Uterus (tissue), 4 donors: ENCODE results near the gene CA10. TPM values are rescaled to one million over a fixed set of nuclear protein-coding genes. Genes with fewer than 3 reads are reported as not detected.

ENCODE experiments used
- DNase-seq, 2 donors: peaks; one replicate each; pipeline ENCODE4 v3.0.0-alpha.2; 2019 to 2020
- H3K27ac ChIP-seq, 2 donors: fragments of 200-600 bp; sonication (generic); 1 replicate in 1 of 2; 2 replicates in 1 of 2; pipeline ENCODE4 v1.5.1; 2016 to 2018
- H3K27me3 ChIP-seq, 2 donors: fragments of 200-600 bp; sonication (generic); one replicate each; pipeline ENCODE4 v1.5.1; 2018 to 2019; ENCODE audit warnings: control low read depth in 1 of 2
- H3K36me3 ChIP-seq, 2 donors: fragments of 200-600 bp; sonication (generic); one replicate each; pipeline ENCODE4 v1.5.1; 2019; ENCODE audit warnings: control low read depth in 1 of 2
- H3K4me1 ChIP-seq, 2 donors: fragments of 200-600 bp; sonication (generic); one replicate each; pipeline ENCODE4 v1.5.1; 2018 to 2019; ENCODE audit warnings: control low read depth in 1 of 2
- H3K4me3 ChIP-seq, 2 donors: fragments of 200-600 bp; sonication (generic); 1 replicate in 1 of 2; 2 replicates in 1 of 2; pipeline ENCODE4 v1.5.1; 2018 to 2019; ENCODE audit warnings: mild to moderate bottlenecking in 1 of 2
- H3K9me3 ChIP-seq, 2 donors: fragments of 200-600 bp; sonication (generic); one replicate each; pipeline ENCODE4 v1.5.1; 2019; ENCODE audit warnings: control low read depth in 1 of 2
- CTCF ChIP-seq, 4 experiments: fragments of 200-600 bp in 2 of 4; fragments of 450-650 bp in 2 of 4; sonication (generic) in 2 of 4; IDR thresholded peaks; one replicate each; pipeline ENCODE4 v1.5.1; 2016 to 2019; ENCODE audit warnings: antibody characterized with exemption in 4 of 4, mild to moderate bottlenecking in 2 of 4, moderate library complexity in 1 of 4
- POLR2A ChIP-seq, 2 donors: fragments of 450-650 bp; IDR thresholded peaks; one replicate each; pipeline ENCODE4 v1.6.1; 2016; ENCODE audit warnings: antibody characterized with exemption in 2 of 2, mild to moderate bottlenecking in 1 of 2, moderate library complexity in 1 of 2
- intact Hi-C: fragments of 100-400 bp; cut with DNase I; formaldehyde crosslinking; loops from one replicate; pipeline ENCODE4 v1.15.1; 2023; ENCODE audit warnings: low total_unique reads
- total RNA-seq, 4 donors: library from RNA; depleted of rRNA in 3 of 4; stranded (reverse); fragments of >200 nt in 3 of 4; gene quantifications; one replicate each; pipeline versions ENCODE4 v1.1.0 to v1.2.4, GENCODE V29; 2014 to 2023
- donor health status: DM: yes; HTN: yes; CAD: no.

Gene CA10
- total RNA-seq, 4 donors from 2014 or later, result 5.3 TPM; not detected in 3

- intact Hi-C loops, result no loop called here
- DNase-seq, result no peak
- TF ChIP-seq POLR2A (IDR thresholded peaks at IDR 0.05), result no peak
- TF ChIP-seq CTCF (IDR thresholded peaks at IDR 0.05), result no peak
- Histone ChIP-seq H3K4me3 (no peak overlapping the region), H3K36me3 (no peaks in the 10 kb centered on the region), H3K4me1 (no peaks in the 10 kb centered on the region), H3K27ac (no peak overlapping the region), H3K27me3 (no peaks in the 10 kb centered on the region), H3K9me3 (no peaks in the 10 kb centered on the region)
Observed at GRCh38 chr17:51778842-51779241, 379.7 kb downstream of the CA10 start.

DNA sequence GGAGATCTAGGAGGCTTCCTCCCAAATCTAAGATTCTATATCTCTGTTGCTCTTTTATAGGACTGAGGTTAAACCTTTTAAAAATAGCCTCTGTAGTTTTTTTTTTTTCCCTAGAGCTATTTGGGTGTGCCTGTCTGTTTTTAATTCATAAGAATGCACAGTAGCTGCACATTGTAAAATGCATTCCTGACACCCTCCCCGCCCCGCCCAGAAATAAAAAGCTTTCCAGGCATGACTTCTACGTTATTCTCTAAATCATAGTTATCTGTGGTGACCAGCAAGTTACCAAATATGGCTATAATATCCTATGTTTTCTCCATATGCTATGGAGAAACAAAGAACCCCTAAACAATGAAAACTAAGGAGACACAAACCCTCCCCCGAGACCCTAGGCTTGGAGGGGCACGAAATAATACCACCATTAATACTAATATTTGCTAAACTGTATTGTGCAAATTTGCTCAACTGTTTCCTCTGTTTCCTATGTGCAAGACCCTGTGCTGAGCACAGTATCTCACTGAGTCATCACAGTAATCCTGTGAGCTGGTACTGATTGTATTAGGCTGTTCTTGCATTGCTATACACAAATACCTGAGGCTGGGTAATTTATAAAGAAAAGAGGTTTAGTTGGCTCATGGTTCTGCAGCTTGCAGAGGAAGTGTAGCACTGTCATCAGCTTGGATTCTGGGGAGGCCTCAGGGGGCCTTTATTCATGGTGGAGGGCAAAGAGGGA, 388.3 kb downstream of the CA10 start:
- H3K27ac ChIP-seq, result no peak overlapping the region
- intact Hi-C loops, result no loop called here
- no peak for TF ChIP-seq POLR2A (IDR thresholded peaks at IDR 0.05)
- TF ChIP-seq CTCF (IDR thresholded peaks at IDR 0.05), result no peak
- DNase-seq, result no peak
- no peaks in the 10 kb centered on the region for H3K36me3 ChIP-seq
- H3K9me3 ChIP-seq, result no peaks in the 10 kb centered on the region
- H3K27me3 ChIP-seq, result no peaks in the 10 kb centered on the region
- no peaks in the 10 kb centered on the region for H3K4me1 ChIP-seq
- no peak overlapping the region for H3K4me3 ChIP-seq

GRCh38 chr17:51769231-51769630, 389.3 kb downstream of the CA10 start:
- TF ChIP-seq POLR2A (IDR thresholded peaks at IDR 0.05) (no peak), CTCF (IDR thresholded peaks at IDR 0.05) (no peak)
- no peaks in the 10 kb centered on the region for H3K27me3 ChIP-seq
- H3K27ac ChIP-seq, result no peak overlapping the region
- no peak overlapping the region for H3K4me3 ChIP-seq
- intact Hi-C loops, result no loop called here
- no peaks in the 10 kb centered on the region for H3K9me3 ChIP-seq
- no peaks in the 10 kb centered on the region for H3K36me3 ChIP-seq
- no peak for DNase-seq
- H3K4me1 ChIP-seq, result no peaks in the 10 kb centered on the region

GRCh38 chr17:51768706-51769105, 389.8 kb downstream of the CA10 start:
- intact Hi-C loops, result no loop called here
- H3K27me3 ChIP-seq, result no peaks in the 10 kb centered on the region
- TF ChIP-seq POLR2A (IDR thresholded peaks at IDR 0.05) (no peak), CTCF (IDR thresholded peaks at IDR 0.05) (no peak)
- H3K4me3 ChIP-seq, result no peak overlapping the region
- no peaks in the 10 kb centered on the region for H3K36me3 ChIP-seq
- no peaks in the 10 kb centered on the region for H3K4me1 ChIP-seq
- no peak for DNase-seq
- H3K9me3 ChIP-seq, result no peaks in the 10 kb centered on the region
- no peak overlapping the region for H3K27ac ChIP-seq

GRCh38 chr17:51767287-51767686, 391.2 kb downstream of the CA10 start:
- Histone ChIP-seq H3K4me1 (no peaks in the 10 kb centered on the region), H3K27ac (no peak overlapping the region), H3K27me3 (no peaks in the 10 kb centered on the region), H3K36me3 (no peaks in the 10 kb centered on the region), H3K4me3 (no peak overlapping the region), H3K9me3 (no peaks in the 10 kb centered on the region)
- DNase-seq, result no peak
- TF ChIP-seq CTCF (IDR thresholded peaks at IDR 0.05) (no peak), POLR2A (IDR thresholded peaks at IDR 0.05) (no peak)
- intact Hi-C loops, result no loop called here
